ENCODE data around the gene MATR3.
"Not testable (repeated sequence)": the region's sequence is repeated elsewhere in the genome, so short reads cannot be mapped to it uniquely, and the experiment has no call there.

Gene MATR3

GRCh38 chr5:139297439-139298133, 4.0 kb downstream of the MATR3 start:
- no peak for DNase-seq (ENCODE audit: low spot score)

DNA sequence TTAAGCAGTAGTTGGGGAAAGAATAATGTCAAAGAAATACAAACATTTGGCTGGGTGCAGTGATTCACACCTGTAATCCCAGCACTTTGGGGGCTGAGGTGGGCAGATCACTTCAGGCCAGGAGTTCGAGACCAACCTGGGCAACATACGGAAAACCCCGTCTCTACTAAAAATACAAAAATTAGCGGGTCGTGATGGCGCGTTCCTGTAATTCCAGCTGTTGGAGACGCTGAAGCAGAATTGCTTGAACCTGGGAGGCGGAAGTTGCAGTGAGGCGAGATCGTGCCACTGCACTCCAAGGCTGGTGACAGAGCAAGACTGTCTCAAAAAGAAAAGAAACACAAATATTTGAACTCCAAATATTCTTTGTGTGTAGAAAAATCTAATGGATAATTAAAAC, 4.7 kb downstream of the MATR3 start:
- no peak for DNase-seq (ENCODE audit: low spot score)

- DNase-seq (ENCODE audit: low spot score), result no peak
Observed at GRCh38 chr5:139299486-139299885, 5.9 kb downstream of the MATR3 start.

DNA sequence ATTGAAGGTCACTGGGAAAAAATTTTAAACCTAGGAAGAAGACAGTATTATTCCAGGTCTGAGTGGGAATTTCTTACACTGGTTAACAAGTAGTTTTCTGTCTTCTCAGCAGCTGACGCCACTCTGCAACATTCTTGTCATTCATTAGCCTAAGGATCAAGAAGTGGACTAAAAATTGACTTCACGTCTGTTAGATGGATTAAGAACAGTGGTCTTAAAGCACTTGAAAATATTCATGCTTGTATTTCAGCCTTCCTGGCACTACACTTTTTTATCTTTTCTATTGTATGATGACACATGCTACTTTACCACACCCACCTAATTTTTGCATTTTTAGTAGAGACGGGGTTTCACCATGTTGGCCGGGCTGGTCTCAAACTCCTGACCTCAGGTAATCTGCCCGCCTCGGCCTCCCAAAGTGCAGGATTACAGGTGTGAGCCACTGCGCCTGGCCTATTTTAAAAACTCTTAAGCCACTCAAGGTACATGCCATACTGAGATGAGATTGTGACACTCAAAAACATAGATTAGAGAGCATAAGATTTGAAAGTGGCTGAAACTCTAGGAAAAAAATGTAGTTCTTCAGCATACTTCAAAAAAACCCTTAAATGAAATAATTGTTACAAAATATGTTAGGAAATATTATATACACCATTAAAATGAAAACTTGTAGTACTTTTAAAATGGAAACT, 8.4 kb downstream of the MATR3 start:
- no peak for DNase-seq (ENCODE audit: low spot score)

DNA sequence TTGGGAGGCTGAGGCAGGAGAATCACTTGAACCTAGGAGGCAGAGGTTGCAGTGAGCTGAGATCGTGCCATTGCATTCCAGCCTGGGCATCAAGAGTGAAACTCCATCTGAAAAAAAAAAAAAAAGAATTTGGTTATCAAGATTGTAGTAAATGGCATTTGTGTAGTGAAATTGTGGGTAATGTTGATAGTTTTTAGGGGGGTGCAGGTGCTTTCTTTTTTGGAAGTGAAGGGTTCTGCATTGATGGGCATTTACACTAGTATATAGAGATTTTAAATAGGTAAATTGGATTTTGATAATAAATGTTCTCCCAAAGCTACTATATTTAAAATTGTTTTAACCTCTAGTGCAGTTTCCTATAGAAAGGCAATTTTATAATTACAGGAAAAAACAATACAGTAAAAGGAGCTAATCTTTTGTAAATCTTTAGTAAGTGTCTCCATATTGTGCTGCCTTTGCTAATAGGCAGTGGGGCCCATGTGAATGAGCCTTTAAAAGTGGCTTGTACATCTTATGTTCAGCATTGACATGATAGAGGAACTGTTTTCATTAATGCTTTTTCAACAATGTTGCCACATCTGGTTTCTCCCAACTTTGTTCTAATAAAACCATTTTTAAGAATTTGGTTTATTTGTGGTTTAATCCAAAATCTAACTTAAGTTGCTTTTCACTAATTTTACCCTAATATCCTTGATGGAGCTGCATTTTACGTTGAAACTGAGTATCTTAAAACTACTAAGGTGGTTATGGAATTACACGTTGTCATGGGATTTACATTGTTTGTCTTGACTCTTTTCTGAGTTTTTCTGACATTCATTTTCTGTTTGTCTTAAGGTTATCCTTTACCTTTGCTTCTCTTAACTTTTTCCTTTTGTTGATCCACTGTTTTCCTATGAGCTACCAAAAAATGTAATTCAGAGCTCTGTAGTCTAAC, 11.1 kb downstream of the MATR3 start:
- DNase-seq (ENCODE audit: low spot score), result no peak

DNA sequence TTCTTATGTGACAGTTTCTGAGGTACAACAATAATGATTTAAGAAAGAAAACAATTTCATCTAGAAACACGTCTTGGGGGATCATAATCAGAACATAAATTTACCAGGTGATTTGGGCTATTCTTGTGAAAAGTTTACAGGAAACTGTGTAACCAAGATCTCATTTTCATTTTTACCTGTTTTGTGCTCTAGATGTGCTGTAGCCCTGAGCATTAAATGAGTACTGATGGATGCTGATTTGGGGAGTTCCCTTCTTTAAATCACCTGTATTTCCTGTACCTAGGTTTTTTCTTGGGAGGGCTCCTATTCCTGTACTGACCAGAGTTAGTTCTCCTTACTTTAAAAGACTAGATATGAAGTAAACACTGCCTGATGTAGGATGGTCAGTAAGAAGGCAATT, 12.7 kb downstream of the MATR3 start:
- DNase-seq (ENCODE audit: low spot score), result no peak

DNA sequence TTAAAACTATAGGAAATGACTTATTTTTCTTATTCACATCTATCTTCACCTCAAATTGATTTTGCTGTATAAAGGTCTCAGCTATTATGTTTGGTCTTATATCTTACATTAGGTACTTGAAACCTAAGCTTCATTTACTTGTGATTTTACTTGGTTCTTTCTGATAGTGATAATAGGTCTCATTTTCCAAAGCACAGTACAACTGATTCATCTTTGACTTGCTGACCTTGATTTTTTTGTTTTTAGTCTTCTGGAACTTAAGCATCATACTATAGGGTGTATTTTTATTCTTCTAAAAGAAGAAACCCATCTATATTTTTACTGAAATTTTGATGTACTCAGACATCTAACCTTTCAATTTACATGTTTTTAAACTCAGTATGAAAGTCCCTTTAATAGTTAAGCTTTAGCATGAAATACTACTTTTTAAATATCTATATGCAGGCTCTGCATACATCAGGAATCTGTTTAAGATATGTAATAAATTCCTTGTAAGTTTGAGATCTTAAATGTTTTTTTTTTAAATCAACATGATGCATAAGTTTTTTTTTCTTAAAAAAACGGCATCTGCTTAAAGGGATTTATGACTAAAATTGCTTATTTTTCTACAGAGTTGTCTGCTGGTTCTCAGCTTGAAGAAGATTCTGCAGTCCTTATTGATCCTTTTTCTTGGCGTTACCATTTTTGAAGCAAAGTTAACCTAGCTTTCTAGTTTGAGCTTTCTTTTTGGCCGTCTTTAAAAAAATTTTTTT, 13.3 kb downstream of the MATR3 start:
- DNase-seq (ENCODE audit: low spot score), result no peak

GRCh38 chr5:139308797-139309196, 15.3 kb downstream of the MATR3 start:
- DNase-seq (ENCODE audit: low spot score), result no peak

GRCh38 chr5:139310715-139311186, 17.2 kb downstream of the MATR3 start:
- not testable (repeated sequence) for DNase-seq (ENCODE audit: low spot score)

GRCh38 chr5:139312075-139312474, 18.5 kb downstream of the MATR3 start:
- no peak for DNase-seq (ENCODE audit: low spot score)

DNA sequence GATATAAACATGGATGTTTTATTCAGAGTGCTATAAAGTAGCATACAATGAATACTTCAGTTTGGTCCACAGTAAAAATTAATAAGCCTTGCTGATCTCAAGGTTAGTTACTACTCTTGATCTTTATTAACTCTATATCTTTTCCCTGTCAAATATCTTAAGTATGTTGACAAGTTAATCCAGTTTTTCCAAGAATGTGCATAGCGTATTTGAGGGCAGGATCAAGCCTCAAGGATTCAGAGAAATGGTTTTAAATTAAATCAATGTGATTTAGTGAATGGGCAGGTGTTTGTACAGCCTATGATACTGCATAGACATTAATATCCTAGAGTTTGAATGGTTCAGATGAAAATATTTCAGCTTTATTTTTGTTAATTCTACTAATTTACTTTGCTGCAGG, 20.7 kb downstream of the MATR3 start:
- no peak for DNase-seq (ENCODE audit: low spot score)

DNA sequence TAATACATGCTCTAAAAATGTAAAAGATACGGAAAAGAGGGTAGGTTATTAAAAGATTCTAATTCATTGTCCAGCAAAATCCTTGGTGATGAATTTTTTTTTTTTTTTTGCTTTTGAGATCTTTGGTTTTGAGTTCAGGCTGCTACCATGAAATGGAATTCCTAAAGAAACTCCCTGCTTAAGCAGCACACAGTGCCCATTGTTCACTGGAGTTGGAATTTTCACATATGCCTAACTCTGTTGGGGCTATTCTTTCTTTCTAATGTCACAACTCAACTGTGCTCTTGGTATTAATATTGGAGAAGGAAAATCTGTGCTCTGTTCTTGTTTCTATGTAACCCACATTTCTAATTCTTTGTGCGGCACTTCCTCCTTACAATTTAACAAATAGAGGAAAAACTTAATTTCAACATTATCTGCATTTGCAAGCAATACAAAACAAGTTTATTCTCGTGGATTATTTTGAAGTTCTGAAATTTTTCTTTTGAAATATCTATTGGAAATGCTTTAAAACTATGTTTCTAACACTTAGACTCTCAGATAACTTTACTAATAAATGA, 21.6 kb downstream of the MATR3 start:
- peak; percentile 55 for DNase-seq (ENCODE audit: low spot score)

GRCh38 chr5:139335811-139336210, 42.3 kb downstream of the MATR3 start:
- no peak for DNase-seq (ENCODE audit: low spot score)

DNA sequence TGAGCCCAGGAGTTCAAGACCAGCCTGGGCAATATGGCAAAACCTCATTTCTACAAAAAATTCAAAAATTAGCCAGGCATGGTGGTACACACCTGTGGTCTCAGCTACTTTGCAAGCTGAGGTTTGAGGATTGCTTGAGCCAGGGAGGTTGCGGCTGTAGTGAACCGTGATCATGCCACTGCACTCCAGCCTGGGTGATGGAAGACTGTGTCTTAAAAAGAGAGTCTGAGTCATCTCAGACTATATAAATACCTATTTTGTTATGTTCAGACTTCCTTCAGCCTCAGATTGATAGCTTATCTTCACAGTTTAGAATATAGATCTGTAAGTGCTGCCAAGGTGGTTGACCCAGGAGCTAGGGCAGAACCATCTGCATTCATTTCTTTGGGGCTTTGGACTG, 46.5 kb downstream of the MATR3 start:
- DNase-seq (ENCODE audit: low spot score), result no peak

DNA sequence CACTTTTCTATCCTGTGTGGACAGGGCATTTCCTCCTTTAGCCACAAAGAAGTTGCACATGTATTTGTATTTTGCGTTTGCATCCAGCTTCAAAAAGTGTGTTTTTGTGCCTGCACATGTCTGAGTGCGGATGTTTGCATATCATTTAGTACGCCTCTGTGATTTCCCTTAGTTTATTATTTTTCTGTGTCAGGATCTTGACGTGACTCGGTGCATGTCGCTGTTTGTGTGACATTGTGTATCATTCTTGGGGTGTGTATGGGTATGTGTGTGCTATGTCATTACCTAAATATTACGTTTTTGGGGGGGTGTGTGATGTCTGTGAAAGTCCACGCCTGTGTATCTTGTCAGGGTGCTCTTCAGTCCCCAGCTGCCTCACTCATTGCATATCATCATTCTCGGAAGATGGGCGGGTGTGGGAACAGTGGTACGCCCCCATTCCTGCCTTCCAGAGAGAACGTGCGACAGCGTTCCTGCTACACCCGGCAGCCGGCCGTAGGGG, 47.7 kb downstream of the MATR3 start:
- DNase-seq (ENCODE audit: low spot score), result no peak

DNA sequence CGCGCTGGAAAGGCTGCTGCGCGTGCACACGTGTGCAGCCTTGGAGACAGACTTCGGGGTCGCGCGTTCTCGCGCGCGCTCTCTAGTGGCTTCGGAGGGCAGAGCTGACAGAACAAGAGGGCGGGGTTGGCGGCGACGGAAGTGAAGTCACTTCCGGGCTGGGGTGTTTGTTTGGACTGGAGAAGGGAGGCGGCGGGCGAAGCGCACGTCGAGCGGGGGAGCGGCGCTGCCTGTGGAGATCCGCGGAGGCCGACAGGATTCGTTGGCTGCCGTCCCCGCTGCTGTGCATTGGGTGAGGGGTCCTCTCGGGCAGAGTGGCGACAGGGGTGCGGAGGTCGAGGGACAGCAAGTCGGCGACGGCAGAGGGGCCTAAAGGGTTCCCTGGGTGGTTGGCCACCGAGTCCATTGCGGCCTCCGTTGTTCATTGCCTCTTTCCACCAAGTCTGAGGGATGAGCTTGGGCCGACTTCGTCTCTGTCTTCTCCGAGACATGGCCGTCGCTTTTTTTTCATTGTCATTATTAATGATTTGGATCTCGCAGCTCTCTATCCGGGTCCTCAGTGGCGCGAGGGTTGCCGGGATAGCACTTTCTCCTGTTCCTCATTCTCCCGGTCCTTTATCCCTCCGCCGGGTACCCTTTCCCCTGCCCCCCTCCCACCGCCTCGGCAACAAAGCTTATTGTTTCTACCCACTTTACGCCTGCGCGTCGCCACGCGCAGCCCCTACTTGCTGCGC, 48.3 kb downstream of the MATR3 start, which contains the start of gene PAIP2:
PAIP2 (plus strand) TSS at position 166 of the 734 bp plus-strand sequence. CDS start 21,931 bp downstream, outside the sequence.
- DNase-seq (ENCODE audit: low spot score), result peak; percentile 74

DNA sequence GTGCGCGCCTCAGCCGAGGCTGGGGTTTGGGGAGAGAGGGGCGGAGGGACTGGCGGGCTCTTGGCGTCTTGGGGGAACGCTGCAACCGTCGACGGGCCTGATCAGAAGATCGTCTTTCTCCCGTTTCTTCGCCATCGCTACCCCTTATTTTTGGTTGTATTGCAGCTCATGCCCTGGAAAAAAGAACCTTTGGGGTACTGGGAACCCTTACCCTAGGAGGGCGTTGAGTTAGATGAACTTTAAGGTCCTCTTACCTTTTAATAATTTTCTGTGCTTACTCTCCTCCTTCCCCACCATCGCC, 48.8 kb downstream of the MATR3 start:
- no peak for DNase-seq (ENCODE audit: low spot score)

DNA sequence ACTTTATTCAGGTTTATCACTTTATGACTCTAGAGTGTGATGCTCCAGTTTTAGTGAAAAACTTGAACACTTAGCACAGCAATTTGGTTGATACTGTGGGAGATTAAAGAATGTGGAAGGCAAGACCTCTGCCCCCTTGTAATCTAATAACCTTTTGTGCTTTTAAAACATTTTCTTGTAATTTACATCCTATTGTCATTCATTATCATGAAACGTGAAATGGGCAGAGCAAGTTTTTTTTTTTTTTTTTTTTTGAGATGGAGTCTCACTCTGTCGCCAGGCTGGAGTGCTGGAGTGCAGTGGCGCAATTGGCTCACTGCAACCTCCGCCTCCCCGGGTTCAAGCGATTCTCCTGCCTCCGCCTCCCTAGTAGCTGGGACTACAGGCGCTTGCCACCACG, 49.9 kb downstream of the MATR3 start:
- no peak for DNase-seq (ENCODE audit: low spot score)

- DNase-seq (ENCODE audit: low spot score), result no peak
Observed at GRCh38 chr5:139344177-139344576, 50.6 kb downstream of the MATR3 start.

DNA sequence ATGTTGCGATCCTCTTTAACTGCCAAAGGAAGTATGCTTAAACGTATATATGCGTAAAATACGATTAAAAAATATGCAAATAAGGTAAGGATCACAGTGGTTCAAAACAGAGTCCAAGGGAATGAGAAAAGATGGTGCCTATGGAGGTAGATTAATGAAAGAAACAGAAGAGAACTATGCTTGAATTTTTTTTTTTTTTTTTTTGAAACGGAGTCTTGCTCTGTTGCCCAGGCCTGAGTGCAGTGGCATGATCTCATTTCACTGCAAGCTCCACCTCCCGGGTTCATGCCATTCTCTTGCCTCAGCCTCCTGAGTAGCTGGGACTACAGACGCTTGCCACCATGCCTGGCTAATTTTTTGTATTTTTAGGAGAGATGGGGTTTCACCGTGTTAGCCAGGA, 51.9 kb downstream of the MATR3 start:
- not testable (repeated sequence) for DNase-seq (ENCODE audit: low spot score)

DNA sequence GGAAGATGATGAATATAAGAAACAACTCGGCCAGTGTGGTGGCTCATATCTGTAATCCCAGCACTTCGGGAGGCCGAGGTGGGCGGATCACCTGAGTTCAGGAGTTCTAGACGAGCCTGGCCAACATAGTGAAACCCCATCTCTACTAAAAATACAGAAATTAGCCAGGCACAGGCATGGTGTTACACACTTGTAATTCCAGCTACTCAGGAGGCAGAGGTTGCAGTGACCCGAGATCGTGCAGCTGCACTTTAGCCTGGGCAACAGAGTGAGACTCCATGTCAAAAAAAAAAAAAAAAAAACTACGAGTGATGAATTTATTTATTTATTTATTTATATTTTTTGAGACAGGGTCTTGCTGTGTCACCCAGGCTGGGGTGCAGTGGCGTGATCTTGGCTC, 54.3 kb downstream of the MATR3 start:
- DNase-seq (ENCODE audit: low spot score), result not testable (repeated sequence)
